ENCODE measurements around the gene ITGA5.

Gene ITGA5

DNA sequence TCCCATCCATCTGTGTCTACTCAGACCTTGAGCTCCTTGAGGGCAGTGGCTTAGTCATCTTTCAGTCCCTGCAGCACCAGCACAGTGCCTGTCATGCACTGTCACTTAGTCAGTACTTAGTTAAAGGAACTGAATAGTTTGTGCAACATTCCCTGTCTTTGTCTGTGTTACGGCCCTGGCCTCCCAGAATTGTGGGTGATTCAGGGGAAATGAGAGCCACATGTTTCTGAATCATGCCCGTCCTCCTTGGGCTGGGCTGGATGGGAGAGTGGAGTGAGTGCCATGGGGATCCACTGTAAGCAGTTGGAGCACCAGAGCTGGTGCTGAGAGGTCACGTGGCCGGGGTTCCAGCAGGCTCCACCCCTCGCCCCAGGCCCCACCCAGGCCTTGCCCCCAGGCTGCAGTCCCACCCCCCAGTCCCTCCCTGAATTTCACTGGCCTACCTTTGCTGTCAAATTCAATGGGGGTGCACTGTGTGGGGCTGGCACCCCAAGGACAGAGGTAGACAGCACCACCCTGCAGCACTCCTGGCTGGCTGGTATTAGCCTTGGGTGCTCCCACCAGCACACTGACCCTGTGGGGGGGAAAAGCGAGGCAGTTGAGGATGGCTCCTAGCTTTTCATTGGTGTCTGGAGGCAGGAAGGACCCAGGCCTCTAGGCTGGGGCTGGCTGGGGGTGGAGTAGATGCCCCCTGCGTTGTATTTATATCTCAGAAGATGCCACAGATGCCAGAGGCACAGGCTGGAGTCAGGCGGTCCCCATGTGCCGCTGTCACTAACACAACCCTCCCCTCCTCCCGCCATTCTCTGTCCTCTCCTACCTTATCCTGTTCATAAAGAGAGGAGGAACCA lies 7.5 kb downstream of the ITGA5 start:
- DNase-seq (ENCODE audit: low read depth in 2 of 2): peak in 1 of 2 donors; percentile 27

DNA sequence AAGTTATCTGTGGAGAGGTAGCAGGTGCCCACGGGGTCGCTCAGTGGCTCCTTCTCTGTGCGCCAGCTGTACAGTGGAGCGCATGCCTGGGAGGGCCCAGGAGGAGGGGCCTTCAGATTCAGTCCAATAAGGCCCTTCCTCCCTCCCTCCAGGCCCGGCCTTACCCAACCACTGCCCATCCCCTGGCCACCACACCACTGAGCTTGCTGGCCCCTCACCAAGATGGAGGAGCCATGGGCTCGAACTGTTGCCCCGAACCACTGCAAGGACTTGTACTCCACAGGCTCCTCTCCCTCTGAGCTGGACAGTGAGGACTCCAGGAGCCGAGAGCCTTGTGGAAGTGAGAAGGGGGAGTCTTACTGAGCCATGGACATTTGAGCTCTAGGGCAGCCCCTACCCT lies 9.8 kb downstream of the ITGA5 start:
- no peak for DNase-seq (ENCODE audit: low read depth in 2 of 2)

DNA sequence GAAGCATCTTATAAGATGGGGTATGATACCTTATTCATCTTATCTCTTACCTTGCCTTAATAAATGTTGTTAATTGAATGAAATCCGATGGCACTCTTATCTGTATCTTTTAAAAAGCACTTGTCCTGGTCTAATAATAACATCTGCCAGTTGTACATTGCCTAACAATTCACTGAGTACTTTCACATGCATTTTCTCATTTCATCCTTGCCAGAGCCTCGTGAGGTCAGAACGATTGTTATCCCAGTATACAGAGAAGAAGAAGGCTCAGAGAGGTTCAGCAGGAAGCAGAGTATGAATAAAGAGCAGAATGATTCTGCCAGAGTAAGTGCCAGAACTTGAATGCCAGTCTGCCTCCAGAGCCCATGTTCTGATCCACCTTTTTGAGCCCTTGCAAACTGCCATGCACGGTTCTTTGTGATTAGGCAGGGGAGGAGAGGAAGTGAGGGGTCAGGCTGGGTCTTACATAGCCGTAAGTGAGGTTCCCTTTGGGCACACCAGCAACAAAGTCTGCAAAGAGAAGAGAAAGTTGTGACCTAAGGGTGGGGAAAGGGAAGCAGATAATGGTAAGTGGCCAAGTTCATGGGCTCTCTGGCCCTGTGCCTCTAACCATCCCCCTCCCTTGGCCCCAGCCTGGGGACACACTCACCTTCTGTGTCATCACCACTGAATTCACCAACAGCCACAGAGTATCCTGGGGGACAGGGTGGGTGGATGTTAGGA lies 11.7 kb downstream of the ITGA5 start:
- DNase-seq (ENCODE audit: low read depth in 2 of 2): no peak

DNA sequence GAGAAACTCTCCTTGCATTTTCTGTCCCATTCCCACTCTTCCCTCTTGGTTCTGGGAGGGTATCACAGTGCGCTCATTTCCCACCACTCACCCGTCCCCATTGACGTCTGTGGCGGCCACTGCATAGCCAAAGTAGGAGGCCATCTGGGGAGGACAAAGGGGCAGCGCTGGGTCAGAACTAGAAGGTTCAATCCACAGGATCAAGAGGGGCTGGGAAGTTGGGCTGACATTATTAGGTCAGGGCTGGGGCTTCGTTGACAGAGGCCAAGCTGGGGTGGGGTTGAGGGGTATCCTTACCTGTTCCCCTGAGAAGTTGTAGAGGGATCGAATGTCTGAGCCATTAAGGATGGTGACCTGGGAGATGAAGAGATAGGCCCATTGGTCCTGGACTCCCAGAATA lies 13.5 kb downstream of the ITGA5 start:
- DNase-seq (ENCODE audit: low read depth in 2 of 2): no peak

DNA sequence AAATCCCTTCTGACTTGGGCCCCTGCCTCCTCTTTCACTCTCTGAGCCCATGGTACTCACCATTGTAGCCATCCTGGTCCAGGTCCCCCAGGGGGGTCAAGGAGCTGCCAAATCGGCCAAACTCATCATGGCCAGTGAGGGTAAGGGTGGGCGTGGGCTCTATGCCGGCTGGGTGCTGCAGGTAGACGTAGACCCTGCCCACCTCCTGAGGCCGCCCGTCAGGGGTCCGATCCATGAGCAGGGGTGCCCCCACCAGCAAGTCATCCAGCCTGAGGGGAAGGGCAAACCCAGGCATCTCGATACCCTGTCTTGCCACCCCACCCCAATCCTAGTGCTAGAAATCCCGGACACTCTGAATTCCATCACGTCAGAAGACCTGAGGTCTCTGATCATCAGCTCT lies 14.0 kb downstream of the ITGA5 start:
- no peak for DNase-seq (ENCODE audit: low read depth in 2 of 2)

DNA sequence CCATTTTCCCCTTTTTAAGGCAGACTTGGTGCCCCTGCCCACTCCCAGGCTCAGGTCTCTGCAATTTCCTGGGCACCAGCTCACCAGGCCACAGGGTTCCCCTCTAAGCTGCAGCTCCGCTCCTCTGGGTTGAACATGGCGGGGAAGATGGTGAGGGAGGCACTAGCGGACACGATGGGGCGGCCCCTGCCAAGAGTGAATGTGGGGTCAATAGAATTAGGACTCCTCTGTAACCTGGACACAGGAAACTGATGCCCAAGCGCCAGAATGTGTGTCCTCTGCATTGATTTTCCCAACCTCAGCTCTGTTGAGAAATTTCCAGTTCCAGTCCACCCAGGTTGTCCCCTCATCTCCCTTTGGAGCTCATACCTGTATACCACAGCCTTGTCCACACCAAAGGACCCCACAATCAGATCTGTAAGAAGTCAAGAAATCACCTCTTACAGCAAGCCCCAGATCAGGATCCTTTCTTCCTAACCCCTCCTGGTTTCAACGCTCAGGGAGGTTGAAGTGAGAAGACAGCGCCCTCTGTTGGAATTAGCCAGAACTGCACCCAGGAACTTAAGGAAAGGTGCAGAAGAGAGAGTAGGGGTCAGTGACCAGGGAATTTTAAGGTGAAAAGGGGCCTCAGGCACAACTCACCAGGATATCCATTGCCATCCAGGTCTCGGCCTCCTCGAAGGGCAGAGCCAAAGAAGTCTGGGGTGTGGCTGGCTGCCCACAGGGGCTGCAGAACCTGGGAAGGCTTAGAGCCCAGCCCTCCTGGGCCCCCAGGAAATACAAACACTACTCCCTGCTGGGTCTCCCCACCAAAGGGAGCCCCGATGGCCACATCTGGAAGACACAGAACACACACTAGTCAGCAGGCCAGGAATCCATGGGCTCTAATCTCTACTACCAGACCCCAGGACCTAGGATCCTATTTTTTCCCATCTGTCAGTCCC lies 14.7 kb downstream of the ITGA5 start:
- DNase-seq (ENCODE audit: low read depth in 2 of 2): peak in 1 of 2 donors; percentile 52

DNA sequence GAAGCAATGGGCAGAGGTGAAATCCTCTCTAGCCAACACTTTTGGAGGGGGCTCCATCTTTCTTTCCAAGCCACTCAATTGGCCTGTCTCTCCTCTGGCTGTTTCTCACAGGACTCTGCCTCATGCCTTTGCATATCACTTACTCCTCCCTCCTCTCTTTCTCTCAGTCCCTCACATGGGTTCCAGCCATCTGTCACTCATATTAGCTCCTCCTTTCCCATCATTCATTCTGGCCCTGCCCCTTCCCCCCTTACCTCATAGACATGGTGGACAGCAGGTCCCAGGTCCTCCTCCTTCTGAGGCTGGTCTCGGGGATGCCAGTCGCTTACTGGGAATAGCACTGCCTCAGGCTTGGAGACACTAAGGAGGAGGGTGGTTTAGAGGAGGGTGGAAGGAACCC lies 17.9 kb downstream of the ITGA5 start:
- DNase-seq (ENCODE audit: low read depth in 2 of 2): no peak

DNA sequence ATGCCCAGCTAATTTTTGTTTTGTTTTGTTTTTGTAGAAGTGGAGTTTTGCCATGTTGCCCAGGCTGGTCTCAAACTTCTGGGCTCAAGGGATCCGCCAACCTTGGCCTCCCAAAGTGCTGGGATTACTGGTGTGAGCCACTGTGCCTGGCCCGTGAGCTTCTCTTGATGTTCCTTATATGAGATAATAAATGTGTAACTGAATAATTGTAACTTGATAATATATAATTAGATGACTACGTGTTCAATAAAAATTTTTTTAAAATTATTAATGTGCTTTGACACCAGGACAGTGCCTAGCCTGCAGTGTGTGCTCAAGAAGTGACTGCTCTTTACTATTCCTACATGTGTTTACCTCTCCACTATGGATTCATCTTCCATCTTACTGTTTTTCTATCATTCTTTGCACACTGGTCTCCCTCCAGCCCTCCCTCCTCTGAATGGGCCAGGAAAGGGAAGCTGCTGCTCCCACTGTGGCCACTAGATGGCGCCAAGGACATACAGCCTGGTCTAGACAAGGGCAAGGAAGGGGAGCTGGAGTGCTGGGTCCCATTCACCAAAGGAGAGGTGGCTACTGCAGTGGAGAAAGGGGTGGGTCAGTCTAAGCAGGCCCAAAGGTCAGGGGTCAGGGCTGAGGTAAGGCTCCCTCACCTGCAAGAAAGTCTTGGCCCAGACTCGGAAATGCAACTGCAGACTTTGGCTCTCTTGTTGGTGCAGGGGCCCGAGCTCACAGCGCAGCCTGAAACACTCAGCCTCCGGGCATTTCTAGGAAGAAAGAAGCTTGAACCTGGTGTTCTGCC lies 19.9 kb downstream of the ITGA5 start:
- DNase-seq (ENCODE audit: low read depth in 2 of 2): peak; percentile 80 to 81

DNA sequence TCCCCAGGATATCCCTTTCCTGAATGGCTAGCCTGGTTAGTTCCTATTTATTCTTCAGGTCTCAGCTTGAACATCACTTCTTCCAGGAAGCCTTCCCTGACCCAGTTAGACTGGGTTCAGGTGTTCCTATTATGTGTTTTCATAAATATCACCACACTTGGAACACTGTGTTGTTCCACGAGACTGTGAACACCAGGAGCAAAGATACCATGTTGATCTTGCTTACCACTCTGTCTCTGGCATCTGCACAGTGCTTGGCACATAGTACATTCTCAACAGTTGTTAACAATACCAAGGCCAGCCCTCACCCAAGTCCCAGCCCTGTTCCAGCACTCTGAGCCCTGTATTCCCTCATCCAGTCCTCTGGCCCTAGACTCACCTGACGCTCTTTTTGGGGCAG lies 20.8 kb downstream of the ITGA5 start:
- DNase-seq (ENCODE audit: low read depth in 2 of 2): no peak

DNA sequence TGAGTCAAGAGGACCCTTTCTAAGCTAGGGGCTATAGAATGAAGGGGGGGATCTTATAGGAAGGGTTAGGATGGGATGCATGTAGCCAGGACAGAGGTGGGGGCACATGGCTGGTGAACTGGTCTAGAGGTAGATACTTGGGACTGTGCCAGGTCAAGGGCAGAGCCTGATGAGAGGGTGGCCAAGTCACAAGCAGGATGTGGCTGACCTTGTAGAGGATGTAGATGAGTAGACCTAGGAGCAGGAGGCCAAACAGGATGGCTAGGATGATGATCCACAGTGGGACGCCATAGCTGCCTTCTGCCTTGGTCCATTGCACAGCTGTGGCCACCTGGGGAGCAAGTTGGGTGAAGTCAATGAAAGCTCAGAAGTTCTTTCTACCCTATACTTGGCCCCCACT lies 21.9 kb downstream of the ITGA5 start:
- DNase-seq (ENCODE audit: low read depth in 2 of 2): no peak

DNA sequence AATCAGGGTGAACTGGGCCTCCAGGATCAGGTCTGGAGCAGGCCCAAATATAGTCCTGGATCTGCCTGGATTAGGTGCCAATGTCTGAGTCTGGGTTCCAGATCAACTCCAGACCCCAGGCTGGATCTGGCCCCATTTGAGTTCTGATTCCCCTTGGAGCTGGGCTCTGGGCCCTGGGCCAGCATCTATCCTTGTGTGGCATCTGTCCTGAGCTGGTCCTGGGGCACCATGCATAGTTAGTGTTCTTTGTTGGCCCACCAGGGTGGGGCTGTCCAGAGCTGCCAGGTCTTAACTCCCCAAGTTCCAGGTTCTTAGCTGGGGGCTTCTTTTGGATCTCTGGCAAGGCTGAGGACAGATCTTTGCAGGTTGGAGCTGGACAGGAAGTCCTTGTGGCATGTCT lies 23.5 kb downstream of the ITGA5 start:
- DNase-seq (ENCODE audit: low read depth in 2 of 2): no peak

DNA sequence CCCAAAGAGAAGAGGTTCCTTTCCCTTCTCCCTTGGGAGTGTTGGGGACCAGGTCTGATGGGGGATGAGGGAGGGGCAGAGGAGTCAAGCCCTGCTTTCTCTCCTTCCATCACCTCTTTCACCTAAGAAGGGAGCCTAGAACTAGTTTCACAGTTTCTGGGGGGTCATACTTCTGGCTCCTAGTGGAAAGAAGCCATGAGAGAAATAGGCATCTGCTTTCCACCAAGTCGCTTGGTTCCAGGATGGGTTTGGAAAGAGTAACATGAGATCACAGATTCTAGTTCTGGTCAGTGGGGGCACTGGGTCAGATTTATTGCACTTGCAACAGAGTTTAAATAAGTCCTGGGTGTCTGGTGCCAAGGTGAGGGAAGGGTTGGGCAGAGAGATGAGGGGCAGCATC lies 24.1 kb downstream of the ITGA5 start:
- no peak for DNase-seq (ENCODE audit: low read depth in 2 of 2)

DNA sequence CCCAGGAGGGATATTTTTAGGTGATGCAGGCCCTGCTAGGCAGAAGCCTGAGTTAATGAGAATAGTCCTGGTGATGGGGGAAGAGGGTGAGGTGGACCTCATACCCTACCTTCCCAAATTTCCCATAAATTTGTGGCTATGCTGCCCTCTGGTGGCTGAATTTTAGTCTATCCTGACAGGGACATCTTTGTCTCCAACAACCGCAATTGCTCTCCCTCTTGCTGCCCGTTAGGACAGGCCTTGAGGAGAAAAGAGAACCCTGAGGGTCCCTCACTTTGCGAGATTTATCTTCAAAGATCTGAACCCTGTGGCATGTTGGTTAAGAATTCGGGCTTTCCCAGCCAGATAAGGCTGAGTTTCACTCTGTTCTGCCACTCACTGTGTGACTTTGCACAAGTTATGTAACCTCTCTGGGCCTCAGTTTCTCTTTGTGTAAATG lies 24.8 kb downstream of the ITGA5 start:
- DNase-seq (ENCODE audit: low read depth in 2 of 2): no peak

DNA sequence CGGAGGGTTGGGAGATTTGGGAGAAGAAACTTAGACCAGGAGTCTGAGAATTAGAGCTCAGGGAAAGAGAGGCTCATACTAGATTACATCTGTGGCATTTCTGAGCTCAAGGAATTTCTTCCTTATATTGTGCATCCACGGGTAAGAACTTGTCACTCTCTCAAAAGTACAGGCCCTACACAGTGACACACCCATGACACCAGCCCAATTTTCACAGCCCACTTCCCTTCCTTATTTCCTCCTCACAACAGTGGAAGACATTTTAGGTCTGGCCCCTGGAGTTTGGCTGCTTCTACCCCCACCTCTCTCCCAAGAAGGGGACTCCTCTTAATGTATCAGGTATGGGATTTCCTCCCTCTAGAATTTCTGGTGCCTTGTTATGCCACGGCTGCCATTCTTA lies 25.3 kb downstream of the ITGA5 start:
- no peak for DNase-seq (ENCODE audit: low read depth in 2 of 2)

DNA sequence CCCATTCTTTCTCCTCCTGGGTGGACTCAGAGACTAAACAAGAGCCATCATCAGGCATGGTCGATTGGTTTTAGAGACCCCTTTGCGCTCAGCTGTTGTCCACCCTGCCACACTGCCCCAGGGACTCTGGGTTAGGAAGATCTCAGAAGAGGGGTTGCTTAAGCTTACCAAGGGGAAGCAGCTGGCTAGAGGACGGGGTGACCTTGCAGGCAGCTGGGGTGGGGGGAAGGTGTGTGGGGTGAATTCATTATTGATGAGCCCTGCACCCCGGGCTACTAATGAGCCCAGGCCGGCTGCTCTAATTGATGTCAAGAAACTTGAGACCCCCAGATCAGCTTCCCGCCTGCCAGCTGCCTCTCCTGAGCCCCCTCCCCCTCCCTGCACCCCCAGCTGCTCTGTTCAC lies 25.9 kb downstream of the ITGA5 start:
- no peak for DNase-seq (ENCODE audit: low read depth in 2 of 2)

DNA sequence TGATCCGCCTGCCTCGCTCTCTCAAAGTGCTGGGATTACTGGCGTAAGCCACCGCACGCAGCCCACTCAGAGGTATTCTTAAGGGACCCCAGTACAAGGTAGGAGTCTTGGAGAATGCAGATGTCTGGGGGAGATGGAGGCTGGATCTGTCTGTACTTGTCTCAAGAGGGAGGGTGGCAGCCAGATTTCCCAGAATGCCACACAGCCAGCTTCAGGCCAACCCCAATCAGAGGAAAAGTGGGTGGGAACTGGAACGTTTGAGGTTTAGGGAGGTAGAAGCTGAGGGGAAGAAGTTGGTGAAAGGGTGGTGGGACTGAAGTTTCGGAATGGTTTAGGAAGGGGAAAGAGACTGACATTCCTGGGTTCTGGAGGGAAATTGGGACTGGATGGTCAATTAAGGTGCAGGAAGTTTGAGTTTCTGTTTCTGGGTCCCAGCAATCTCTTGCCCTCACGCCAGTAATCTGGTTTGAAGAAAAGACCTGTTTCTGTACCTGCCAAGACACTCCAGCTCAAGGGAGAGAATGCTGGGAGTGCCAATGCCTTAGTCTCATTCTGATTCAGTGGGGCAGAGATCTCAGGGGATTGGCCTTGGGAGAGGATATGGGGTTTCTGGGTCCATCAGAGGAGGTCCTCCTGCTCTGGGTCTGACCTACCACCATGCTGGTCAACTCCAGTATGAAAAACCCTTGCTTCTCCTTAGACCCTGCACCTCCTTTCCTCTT lies 26.4 kb downstream of the ITGA5 start:
- DNase-seq (ENCODE audit: low read depth in 2 of 2): no peak

DNA sequence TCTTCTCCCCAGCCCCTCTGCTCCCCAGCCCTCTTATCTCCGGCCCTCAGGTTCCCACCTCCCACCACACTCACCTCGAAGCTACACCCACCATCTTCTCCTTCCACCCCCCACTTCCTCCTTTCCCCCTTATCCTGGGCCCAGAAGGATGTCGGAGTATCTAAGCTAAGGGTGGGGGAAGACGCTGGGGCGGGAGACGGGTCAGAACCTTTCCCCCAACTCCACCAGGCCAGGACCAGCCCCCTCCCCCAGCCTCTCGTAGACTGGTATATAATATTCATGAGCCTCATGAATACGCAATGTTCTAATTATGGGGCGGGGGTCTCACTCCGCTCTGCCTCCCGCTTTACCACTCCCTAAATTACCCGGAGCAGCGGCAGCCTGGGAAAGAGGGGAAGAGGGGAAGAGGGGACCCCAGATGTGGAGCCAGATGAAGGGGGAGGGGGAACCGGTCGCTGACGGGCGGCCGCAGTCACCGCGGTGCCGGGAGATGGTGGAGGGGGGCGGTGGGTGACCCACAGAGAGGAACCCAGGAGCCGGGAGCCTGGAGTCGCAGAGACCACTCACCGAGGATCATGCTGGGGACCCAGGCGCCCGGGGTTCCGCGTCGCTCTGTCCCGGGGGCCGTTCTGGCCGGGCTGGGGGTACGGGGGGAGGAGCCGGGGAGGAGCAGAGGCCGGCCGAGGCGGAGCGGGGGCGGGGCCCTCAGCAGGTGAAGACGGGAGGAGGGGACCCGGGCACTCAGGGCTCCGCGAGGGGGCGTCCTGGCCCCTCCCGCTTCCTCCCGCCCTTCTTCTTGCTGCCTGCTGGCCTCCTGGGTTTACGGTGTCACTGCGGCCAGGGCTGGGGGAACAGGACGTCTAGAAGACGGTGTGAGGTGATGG lies 28.2 kb downstream of the ITGA5 start:
- peak in 1 of 2 donors; percentile 52 for DNase-seq (ENCODE audit: low read depth in 2 of 2)

DNA sequence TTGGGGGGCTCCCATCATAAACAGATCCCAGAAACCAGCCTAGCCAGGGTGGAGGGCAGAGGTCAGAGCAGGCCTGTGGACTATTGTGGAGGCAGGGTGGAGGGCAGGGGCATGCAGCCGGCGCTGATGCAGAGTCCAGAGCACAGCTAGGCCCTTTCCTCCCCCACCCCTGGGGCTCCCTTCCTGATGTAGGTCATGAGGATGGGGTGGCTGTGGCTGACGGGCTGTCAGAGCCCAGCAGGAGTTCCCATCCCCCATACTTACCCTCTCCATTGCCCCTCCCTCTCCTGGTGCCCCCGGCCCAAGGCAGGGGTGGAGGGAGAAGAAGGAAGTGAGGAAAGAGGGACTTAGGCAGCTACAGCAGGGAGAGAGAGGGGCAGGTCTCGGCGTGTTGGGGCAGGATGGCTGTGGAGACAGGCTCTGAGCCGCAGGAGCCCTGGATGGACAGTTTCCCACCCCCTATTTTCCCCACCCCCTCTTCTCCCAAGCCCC lies 28.8 kb downstream of the ITGA5 start:
- DNase-seq (ENCODE audit: low read depth in 2 of 2): no peak

DNA sequence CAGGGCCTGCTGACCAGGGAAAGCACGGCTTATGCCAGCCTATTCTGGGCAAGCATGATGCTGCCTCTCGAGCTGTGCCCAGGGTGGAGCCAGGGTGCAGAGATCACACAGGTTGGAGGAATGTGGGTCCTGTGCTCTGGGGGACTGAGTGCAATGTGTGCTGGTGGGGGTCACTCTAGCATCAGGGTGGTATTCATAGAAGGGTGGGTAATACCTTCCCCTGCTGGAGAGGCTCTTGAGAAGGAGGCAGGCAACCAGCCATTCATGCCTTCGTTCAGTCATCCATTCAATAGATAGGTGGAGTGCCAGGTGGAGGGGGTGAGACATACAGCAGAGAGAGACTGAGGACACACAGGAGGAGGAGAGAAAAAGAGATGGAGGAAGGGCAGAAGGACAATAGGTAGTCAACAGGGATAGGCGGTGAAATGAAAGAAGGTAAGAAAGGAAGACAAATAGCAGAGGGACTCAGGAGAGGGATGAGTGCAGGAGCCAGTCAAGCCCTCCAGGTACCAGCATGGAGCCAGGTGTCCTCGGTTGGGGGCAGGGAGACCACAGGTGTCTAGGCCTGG lies 29.4 kb downstream of the ITGA5 start:
- DNase-seq (ENCODE audit: low read depth in 2 of 2): no peak

All from stimulated activated CD4-positive, alpha-beta T cell treated with anti-CD3 and anti-CD28 coated beads, Interleukin-1b, Interleukin-23, amount 100 ng/mL, for 1 hour (primary cell).